PFSK-1 (cell line): ENCODE data around the gene DENND1B.

ENCODE experiments used
- FOXP2 ChIP-seq: optimal IDR thresholded peaks from 2 replicates; pipeline ENCODE3; 2011; ENCODE audit warnings: borderline replicate concordance, control low read depth, inconsistent platforms; ENCODE audit not compliant: insufficient read depth; ENCODE audit errors: extremely low read length, extremely low read depth
- POLR2AphosphoS5 ChIP-seq: IDR thresholded peaks from 2 replicates; pipeline ENCODE4 v1.6.1; 2012; ENCODE audit warnings: low read depth, mild to moderate bottlenecking, control low read depth, low read length, moderate library complexity
- REST ChIP-seq, 2 experiments: IDR thresholded peaks; 2 replicates each; pipeline versions ENCODE4 v1.6.1 to v1.8.0; 2011 to 2012; ENCODE audit warnings: low read depth in 2 of 2, low read length in 2 of 2, control low read depth in 1 of 2, inconsistent platforms in 1 of 2, mild to moderate bottlenecking in 1 of 2, moderate library complexity in 1 of 2; ENCODE audit not compliant: insufficient read depth in 1 of 2
- SIN3A ChIP-seq: IDR thresholded peaks from 2 replicates; pipeline ENCODE4 v1.6.1; 2012; ENCODE audit warnings: mild to moderate bottlenecking, low read length, moderate library complexity, borderline replicate concordance; ENCODE audit not compliant: insufficient read depth
- TAF1 ChIP-seq: IDR thresholded peaks from 2 replicates; pipeline ENCODE4 v1.6.1; 2012; ENCODE audit warnings: low read length, control low read depth, borderline replicate concordance; ENCODE audit not compliant: insufficient read depth

DENND1B gene

GRCh38 chr1:197675583-197676208 is 99.6 kb downstream of the DENND1B start:
- TF ChIP-seq SIN3A (no peak), REST (IDR thresholded peaks at IDR 0.05; ENCODE audit: insufficient read depth in 1 of 2, low read depth in 2 of 2, low read length in 2 of 2) (no peak)

GRCh38 chr1:197674286-197674685 is 101.0 kb downstream of the DENND1B start:
- TF ChIP-seq POLR2AphosphoS5 (no peak), SIN3A (no peak), REST (IDR thresholded peaks at IDR 0.05; ENCODE audit: insufficient read depth in 1 of 2, low read depth in 2 of 2, low read length in 2 of 2) (no peak), FOXP2 (no peak), TAF1 (no peak)

- TF ChIP-seq POLR2AphosphoS5 (no peak), SIN3A (no peak), TAF1 (no peak), FOXP2 (no peak), REST (IDR thresholded peaks at IDR 0.05; ENCODE audit: insufficient read depth in 1 of 2, low read depth in 2 of 2, low read length in 2 of 2) (no peak)
These were observed 102.0 kb downstream of the DENND1B start for GRCh38 chr1:197673292-197673691.

- TF ChIP-seq SIN3A: no peak
- TF ChIP-seq REST (IDR thresholded peaks at IDR 0.05; ENCODE audit: insufficient read depth in 1 of 2, low read depth in 2 of 2, low read length in 2 of 2): no peak
- no peak for TF ChIP-seq POLR2AphosphoS5
These were observed 102.9 kb downstream of the DENND1B start for GRCh38 chr1:197672347-197672746.

GRCh38 chr1:197671920-197672319 is 103.4 kb downstream of the DENND1B start:
- TF ChIP-seq TAF1 (no peak), POLR2AphosphoS5 (no peak), FOXP2 (no peak), SIN3A (no peak), REST (IDR thresholded peaks at IDR 0.05; ENCODE audit: insufficient read depth in 1 of 2, low read depth in 2 of 2, low read length in 2 of 2) (no peak)
